B cell (primary cell): Measurements from ENCODE around the gene APP.

ENCODE experiments used
- CTCF ChIP-seq: fragments of 200-600 bp; IDR thresholded peaks from one replicate; pipeline ENCODE4 v1.8.0; 2022; ENCODE audit warnings: antibody characterized with exemption, mild to moderate bottlenecking
- EZH2 ChIP-seq: IDR thresholded peaks from 2 replicates; pipeline ENCODE4 v1.6.1; 2012; ENCODE audit warnings: borderline replicate concordance, low read depth, mild to moderate bottlenecking, moderate library complexity, low read length; ENCODE audit not compliant: insufficient read depth, poor library complexity, severe bottlenecking

- TF ChIP-seq EZH2, result no peak
- no peak for TF ChIP-seq CTCF
Measured at GRCh38 chr21:26116456-26117011, 54.0 kb downstream of the APP start.
